Stimulated activated CD4-positive, alpha-beta T cell treated with anti-CD3 and anti-CD28 coated beads, TNF-alpha, amount 100 ng/mL, for 4 hours (primary cell): ENCODE results near the gene PPP3CA.
"Not testable (repeated sequence)": the region's sequence is repeated elsewhere in the genome, so short reads cannot be mapped to it uniquely, and the experiment has no call there.

Source experiments
- DNase-seq, 3 experiments: peaks; one replicate each; pipeline ENCODE4 v3.0.0-alpha.2; 2020; ENCODE audit warnings: low read depth in 3 of 3

Gene PPP3CA

GRCh38 chr4:101102114-101102742, 245.1 kb downstream of the PPP3CA start:
- DNase-seq, result no peak

- DNase-seq, result no peak
These were observed 246.3 kb downstream of the PPP3CA start for GRCh38 chr4:101101072-101101471.

DNA sequence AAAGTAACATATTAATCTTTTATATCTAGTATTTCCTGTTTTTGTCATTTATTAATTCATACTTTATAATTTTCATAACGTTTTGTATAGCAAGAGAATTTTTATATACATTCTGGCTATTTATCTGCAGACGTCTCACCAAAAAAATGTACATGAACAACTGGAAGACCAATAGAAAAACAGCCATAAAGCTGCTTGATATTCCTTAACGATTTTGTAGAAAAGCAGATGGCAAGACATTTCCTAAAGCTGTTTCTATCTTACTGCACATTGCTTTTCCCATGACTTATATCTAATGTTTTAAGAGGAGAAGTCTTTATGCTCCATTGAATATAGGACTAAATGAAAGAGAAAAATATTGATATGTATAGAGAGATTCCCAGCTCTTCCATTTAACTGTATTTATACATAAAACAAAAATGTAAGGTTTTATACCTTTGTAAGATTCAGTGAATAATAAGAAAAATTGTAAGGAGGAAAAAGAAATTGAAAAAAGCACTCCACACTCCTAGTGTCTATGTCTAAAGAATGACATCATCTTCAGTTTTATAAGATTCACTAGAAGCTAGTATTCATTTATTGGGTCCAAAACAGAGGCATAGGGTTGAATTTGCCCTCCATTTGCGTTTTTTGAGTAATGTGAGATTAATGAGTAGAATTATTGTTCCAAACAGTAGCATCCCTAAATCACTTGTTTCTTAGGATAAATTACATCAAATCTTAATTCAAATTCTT, 248.5 kb downstream of the PPP3CA start:
- no peak for DNase-seq

GRCh38 chr4:101092609-101093008, 254.7 kb downstream of the PPP3CA start:
- DNase-seq, result not testable (repeated sequence)

- no peak for DNase-seq
These were observed 258.2 kb downstream of the PPP3CA start for GRCh38 chr4:101089168-101089567.

DNA sequence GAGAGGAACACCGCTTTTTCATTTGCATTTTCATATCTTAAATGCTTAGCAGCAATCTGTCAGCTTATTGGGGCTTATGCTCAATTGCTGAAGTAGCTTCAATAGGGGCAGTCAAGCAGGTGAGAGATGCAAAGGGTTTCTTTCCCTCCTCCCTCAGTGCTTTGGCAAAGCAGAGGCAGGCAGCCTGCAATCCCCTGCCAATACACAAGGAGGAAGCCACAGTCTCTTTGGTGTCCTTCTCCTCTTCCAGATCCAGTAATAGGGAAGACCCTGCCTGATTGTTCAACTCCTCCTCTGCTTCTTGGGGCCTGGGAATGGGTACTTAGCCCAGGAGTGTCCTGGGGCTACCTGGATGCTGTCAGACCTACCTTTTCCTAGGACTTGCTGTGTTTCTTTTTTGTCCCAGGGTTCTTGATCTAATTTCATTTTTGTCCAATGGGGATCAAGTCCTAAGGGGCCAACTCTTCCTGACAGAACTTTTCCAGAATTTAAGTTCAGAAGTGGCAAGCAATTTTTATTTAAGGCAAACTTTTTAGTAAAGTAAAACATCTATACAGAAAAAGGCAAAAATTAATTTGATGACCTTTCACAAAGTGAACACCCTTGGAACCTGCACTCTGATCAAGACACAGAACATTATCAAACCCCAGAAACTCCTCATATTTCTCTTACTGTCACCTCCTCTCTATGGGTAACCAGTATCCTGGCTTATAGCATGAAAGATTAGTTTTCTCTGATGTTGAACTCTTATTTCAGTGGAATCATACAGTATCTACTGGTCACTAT, 260.3 kb downstream of the PPP3CA start:
- no peak for DNase-seq

DNA sequence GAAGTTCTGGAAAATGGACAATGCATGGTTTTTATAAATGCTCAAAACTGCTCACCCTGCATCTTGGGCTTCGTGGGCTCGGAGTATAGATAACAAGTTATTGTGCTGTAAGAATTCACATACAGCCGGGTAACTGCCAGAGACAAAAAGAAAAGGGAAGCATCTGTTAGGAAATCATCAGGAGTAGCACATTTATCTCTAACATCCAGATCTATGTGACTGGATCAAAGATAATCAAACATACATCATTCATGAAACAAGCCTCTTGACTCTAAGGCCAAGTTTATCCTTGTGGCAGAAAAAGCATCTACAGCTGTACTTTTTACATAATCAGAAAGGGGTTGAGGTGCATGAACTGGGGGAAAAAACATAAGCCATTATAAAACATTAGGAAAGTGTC, 264.2 kb downstream of the PPP3CA start:
- DNase-seq, result no peak

DNA sequence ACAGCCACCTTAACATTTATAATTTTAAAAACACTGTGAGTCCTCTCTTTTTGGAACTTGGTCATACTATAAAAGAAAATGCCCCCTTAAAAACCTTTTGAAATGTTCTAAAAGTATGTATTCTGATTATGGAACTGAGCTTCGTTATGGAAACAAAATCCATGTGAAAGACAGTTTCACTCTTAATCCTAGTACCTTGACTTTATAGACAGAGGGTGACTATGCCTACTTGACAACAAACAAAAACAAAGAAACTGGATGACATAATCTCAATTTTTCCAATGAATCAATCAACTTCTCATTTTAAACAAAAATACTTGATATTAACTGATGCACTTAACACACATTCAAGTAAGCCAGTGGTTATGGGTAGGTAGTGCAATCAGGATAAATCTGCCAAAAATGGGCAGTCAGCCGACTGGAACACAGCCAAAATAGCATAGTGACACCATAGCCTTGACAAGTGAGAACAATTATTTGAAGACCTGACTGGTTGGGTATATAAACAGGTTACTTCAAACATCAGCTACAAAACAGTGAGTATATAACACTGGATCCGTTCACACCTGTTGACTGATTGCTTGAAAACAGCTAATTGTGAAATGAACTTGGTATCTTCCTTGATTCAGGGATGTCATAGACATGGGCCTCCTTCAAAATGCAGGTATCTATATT, 265.5 kb downstream of the PPP3CA start:
- no peak for DNase-seq

DNA sequence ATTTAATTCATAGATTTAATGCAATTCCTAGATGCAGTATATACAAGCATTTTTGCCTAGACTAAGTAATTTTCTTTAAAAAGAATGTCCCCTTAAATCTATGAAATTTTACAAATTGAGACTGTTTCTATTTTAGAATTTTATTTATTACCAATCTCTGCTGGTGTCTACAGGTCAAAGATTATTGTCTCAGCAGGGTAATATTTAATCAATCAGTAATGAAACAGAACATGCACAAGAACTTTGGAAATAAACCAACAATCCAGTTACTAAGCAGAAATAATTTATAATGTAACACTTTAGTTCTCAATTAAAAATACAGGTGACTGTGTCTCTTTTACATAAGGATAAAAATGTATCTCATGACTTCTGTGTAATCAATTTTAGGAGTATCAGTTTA, 266.2 kb downstream of the PPP3CA start:
- no peak for DNase-seq

GRCh38 chr4:101078950-101079349, 268.4 kb downstream of the PPP3CA start:
- no peak for DNase-seq

DNA sequence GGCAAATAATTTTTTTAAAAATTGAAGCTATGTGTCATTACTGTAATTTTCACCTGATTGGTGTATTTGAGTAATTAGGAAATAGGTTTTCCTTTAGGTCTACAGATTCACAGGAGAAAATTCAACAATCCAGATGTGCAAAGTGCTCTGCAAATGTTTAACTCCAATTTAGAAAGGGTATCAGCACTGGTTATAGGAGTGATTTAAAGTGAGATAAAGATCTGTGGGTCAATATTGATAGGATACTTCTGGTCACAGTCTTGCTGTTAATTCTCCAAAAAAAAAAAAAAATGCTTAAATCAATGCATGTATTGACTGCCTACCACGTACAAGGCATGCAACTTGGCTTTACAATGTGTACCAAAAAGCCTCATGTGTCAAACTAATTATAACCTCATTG, 271.3 kb downstream of the PPP3CA start:
- no peak for DNase-seq

DNA sequence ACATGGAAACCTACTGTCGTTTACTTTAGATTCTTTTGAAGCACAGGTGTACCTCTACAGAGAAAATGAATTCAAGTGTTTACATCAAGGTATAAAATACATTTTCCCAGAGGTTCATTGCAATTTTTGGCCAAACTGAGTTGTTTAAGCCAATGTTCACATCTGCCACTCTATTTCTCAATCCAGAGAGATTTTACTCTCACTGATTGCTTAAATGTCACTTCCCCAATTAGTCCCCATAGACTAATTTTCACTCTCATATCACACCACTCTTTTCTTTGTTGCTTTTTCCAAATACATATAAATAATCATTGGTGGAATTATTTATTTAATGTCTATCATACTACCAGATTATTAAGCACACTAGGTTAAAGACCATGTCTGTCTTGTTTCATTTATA, 271.8 kb downstream of the PPP3CA start:
- no peak for DNase-seq

GRCh38 chr4:101074326-101074725, 273.0 kb downstream of the PPP3CA start:
- DNase-seq, result no peak

DNA sequence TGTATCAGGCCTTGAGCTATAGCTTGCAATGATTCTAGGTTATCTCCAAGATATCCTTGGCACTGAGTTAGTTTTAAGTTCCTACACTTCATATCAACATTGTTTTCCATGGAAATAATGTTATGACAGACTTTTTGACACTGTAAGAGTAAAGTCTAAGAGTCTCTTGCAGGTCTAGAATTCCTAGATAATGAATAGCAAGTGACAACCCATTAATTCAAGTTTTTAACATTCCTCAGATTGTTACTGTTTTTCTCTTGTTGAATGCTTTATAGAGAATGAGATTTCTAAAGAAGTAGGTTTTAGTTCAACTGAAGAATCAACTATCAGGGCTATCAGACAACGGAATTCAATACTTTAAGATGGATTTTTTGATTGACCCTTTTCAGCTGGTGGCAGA, 276.1 kb downstream of the PPP3CA start:
- no peak for DNase-seq

GRCh38 chr4:101068115-101068514, 279.2 kb downstream of the PPP3CA start:
- no peak for DNase-seq

- no peak for DNase-seq
These were observed 279.9 kb downstream of the PPP3CA start for GRCh38 chr4:101067383-101067782.

GRCh38 chr4:101066626-101067170, 280.6 kb downstream of the PPP3CA start:
- DNase-seq, result no peak

DNA sequence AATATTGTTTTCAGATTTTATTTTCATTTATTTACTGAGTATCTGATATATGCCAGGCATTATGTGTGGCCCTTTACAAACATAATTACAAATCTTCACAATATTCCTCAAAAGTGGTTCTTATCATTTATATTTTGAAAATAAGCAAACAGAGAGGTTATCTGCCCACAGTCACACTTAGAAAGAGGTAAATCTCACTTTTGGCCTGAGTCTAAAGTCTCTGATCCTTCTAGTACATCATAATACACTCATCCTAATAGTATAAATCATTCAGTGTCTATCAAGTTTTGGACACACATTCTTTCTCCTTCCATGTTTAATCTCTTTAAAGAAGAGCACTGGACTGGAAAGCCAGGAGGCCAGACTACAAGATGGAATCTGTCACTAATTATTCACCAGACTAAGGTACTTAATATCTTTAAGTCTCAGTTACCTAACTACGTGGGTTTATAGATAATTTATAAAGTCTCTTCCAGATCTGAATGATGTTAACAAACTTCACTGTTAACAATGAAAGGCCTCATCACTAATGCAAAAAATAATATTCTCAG, 281.3 kb downstream of the PPP3CA start:
- no peak for DNase-seq

DNA sequence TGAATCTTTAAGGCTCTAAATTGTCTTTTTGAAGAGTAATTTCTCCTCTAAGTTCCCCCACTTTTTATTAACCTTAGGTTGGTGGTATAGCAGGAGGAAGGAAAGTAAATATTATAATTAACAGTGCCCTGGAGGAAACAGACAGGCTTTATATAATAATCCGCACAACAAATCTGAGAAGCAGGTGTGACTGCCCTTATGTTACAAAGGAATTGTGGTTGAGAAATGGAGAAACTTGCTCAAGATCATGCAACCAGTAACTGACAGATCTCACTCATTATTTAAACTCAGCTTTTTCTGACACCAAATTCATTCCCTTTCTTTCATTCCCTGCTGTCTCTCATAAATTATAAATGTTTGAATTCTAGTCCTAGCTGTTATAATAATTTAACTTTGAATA, 282.0 kb downstream of the PPP3CA start:
- DNase-seq, result no peak

DNA sequence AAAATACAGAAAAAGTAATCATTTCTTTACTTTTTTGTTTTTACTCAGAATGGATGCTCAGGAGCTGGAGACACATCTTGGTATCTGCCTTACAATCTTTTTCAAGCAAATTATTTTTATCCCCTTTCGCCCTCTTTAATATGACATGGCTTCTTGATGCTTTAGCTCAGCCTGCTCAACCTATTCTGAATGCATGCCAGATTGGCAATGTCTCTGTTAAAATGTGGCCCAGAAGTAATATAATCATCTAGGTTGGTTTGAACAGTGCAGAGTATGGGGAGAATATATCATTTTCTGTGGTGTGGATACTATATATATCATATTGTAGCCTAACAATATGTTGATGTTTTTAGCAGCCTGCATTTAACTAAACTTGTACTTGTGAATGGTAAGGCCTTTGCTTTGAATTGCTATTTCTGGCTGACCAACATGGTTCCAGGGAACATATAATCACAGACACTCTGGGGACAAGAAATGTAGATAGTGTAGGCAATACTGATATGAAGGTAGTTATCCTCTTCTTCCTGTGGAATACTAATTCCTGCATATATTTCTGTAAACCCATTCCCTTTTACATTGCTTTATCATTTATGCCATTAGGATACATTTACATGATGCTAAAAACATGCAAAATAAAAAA, 282.7 kb downstream of the PPP3CA start:
- DNase-seq, result no peak

DNA sequence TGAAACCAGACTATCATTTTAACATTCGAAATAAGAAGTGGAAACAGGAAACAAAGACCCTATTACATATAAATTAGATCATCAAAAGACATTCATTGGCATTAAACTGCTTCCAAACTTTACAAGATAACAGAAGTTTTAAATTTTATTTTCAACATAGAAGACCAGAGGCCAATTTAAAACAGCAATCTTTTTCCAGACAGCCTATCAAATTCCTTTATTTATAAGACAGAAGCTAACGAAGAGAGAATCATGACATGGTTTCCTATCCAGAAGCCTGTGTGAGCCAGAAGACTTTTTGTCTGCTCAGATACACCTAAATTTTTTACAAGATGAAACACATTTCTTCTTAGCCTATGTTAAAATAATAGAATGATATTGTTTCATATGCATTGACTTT, 291.9 kb downstream of the PPP3CA start:
- DNase-seq, result no peak
